Measurements from ENCODE around the gene ATRNL1. TPM values are rescaled to one million over a fixed set of nuclear protein-coding genes. Genes with fewer than 3 reads are reported as not detected.

The ATRNL1 gene
- total RNA-seq, 1 experiment from 2014 or later: 28.7 TPM

DNA sequence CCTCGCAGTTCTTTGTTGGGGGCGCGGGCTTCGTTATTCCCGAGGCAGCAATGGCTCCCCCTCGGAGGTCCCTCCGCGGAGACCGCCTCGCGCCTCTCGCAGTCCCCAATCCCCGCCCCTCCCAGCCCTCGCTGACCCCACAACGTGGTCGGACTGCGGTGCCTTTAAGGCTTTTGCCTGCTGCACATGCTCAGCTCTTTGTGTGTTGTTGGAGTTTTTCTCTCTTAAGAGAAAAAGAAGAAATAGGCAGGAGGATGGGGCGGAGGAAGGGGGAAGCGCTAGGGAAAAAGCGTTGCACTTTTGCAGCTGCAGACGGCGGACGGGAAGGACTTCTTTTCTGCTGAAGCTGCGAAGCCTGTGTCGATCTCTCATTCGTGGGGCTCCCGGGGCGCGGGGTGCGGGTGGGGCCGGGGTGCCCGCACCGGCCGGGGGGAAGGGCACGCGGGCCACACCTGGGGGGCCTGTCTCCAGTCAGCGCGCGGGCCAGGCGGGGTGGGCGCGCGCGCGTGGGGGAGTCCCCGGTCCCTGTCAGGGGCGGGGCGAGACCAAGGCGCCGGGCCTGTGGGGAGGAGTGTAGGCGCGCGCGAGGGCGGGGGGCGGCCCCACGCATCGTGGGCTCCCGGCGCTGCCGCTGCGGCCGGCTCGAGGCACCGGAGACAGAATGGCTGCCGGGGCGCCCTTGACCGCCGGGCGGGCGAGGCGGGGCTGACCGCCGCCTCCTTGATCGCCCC lies 445 bp upstream of the ATRNL1 start (continued):
- TF ChIP-seq, protein P1, sequence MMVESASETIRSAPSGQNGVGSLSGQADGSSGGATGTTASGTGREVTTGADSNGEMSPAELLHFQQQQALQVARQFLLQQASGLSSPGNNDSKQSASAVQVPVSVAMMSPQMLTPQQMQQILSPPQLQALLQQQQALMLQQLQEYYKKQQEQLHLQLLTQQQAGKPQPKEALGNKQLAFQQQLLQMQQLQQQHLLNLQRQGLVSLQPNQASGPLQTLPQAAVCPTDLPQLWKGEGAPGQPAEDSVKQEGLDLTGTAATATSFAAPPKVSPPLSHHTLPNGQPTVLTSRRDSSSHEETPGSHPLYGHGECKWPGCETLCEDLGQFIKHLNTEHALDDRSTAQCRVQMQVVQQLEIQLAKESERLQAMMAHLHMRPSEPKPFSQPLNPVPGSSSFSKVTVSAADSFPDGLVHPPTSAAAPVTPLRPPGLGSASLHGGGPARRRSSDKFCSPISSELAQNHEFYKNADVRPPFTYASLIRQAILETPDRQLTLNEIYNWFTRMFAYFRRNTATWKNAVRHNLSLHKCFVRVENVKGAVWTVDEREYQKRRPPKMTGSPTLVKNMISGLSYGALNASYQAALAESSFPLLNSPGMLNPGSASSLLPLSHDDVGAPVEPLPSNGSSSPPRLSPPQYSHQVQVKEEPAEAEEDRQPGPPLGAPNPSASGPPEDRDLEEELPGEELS (CRISPR knock-in tag; IDR thresholded peaks at IDR 0.05): 0 out of 2 replicates have a peak, but pooled peaks have one; percentile 24
- TF ChIP-seq, protein P2, sequence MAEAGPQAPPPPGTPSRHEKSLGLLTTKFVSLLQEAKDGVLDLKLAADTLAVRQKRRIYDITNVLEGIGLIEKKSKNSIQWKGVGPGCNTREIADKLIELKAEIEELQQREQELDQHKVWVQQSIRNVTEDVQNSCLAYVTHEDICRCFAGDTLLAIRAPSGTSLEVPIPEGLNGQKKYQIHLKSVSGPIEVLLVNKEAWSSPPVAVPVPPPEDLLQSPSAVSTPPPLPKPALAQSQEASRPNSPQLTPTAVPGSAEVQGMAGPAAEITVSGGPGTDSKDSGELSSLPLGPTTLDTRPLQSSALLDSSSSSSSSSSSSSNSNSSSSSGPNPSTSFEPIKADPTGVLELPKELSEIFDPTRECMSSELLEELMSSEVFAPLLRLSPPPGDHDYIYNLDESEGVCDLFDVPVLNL (CRISPR knock-in tag; IDR thresholded peaks at IDR 0.05; ENCODE audit: borderline replicate concordance, low read depth): 0 out of 2 replicates have a peak, but pooled peaks have one; percentile 22

DNA sequence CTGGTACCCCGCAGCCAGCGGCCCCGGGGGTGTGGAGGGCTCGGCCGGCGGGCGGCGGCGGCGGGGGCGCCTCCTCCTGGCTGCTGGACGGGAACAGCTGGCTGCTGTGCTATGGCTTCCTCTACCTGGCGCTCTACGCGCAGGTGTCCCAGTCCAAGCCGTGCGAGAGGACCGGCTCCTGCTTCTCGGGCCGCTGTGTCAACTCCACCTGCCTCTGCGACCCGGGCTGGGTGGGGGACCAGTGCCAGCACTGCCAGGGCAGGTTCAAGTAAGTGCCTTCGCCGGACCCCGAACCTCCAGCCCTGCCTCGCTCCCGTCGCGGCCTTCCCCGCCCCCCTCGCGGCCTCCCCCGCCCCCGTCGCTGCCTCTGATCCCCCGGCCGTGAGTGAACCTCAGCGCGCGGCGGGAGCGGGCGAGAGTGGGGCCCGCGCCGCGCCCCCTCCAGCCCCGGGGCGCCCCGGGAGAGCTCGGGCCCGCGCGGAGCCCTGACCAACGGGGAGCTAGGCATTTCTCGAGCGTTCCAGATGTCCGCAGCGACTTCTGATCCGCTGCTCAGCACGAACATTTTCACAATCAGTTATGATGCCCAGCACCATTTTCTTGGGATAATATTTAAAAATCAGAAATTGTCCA lies 727 bp downstream of the ATRNL1 start:
- H3K4me3 Mint-ChIP-seq: peak overlapping the region; percentile 80
- TF ChIP-seq, protein P3, sequence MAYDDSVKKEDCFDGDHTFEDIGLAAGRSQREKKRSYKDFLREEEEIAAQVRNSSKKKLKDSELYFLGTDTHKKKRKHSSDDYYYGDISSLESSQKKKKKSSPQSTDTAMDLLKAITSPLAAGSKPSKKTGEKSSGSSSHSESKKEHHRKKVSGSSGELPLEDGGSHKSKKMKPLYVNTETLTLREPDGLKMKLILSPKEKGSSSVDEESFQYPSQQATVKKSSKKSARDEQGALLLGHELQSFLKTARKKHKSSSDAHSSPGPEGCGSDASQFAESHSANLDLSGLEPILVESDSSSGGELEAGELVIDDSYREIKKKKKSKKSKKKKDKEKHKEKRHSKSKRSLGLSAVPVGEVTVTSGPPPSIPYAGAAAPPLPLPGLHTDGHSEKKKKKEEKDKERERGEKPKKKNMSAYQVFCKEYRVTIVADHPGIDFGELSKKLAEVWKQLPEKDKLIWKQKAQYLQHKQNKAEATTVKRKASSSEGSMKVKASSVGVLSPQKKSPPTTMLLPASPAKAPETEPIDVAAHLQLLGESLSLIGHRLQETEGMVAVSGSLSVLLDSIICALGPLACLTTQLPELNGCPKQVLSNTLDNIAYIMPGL (CRISPR knock-in tag; IDR thresholded peaks at IDR 0.05): peak; percentile 30; the same call in 1 of the 2 replicates
- no peak for TF ChIP-seq FOXP1 (CRISPR knock-in tag; IDR thresholded peaks at IDR 0.05; ENCODE audit: borderline replicate concordance)
- peaks cover 24% of the 10 kb centered on the region for H3K27me3 Mint-ChIP-seq (ENCODE audit: low read depth)
- ATAC-seq (peak; percentile 75), DNase-seq (ENCODE audit: low spot score) (peak; percentile 62)
- H3K36me3 Mint-ChIP-seq: no peaks in the 10 kb centered on the region
- no peaks in the 10 kb centered on the region for H3K9me3 Mint-ChIP-seq
- POLR2A ChIA-PET: no interaction called here
- H3K4me1 Mint-ChIP-seq: peaks cover 35% of the 10 kb centered on the region
- H3K27ac Mint-ChIP-seq: no peak overlapping the region
- CTCF ChIA-PET: interaction anchor here (0.7 to 1.8 kb wide), 5 partner anchors 14 to 217 kb away, joined by 3 to 10 read pairs (median 4); no protein-coding TSS in a partner anchor

DNA sequence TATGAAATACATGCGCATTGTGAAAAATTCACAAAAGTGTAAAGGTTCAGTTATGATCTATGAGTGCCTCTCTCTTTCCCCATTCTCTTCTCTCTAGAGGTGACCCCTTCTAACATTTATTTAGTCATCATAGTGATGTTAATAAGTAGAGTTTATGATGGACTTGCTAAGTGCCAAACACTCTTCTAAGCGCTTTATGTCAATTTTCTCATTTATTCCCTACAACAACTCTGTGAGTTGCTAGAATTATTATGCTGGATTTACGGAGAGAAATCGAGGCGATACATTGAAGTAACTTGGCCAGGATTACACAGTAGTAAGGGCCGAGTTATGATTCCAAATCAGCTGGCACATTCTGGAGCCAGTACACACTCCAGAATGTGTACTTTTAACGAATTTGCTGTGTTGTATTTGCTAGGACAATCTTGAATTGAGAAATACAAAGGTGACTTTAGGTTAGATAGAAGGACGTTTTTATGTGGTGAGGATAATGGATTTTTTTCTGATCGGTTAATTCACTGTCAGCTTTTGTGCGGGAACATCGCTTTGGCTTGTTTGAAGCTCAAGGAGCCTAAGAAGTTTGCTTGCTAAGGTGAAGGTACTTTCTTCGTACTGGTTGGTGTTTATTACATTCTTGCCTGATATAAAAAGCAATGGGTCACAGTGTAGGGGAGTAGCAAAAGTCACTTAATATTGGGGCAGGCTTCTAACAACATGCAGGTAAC lies 1.4 kb downstream of the ATRNL1 start:
- H3K36me3 Mint-ChIP-seq: no peaks in the 10 kb centered on the region

More for the DNA sequence above, 1.4 kb downstream of the ATRNL1 start:
- CTCF ChIA-PET: interaction anchor here (0.7 to 1.8 kb wide), 4 partner anchors 13 to 218 kb away, joined by 3 to 10 read pairs (median 4); no protein-coding TSS in a partner anchor
- no peak for DNase-seq (ENCODE audit: low spot score)
- no peak for ATAC-seq
- Mint-ChIP-seq H3K27ac (no peak overlapping the region), H3K9me3 (no peaks in the 10 kb centered on the region), H3K4me3 (peak overlapping the region; percentile 80), H3K27me3 (ENCODE audit: low read depth) (peaks cover 24% of the 10 kb centered on the region), H3K4me1 (peaks cover 38% of the 10 kb centered on the region)
- no peak for TF ChIP-seq EMX1 (CRISPR knock-in tag; IDR thresholded peaks at IDR 0.05)
- TF ChIP-seq ZNF396 (CRISPR knock-in tag; IDR thresholded peaks at IDR 0.05; ENCODE audit: borderline replicate concordance): no peak
- TF ChIP-seq, protein P4, sequence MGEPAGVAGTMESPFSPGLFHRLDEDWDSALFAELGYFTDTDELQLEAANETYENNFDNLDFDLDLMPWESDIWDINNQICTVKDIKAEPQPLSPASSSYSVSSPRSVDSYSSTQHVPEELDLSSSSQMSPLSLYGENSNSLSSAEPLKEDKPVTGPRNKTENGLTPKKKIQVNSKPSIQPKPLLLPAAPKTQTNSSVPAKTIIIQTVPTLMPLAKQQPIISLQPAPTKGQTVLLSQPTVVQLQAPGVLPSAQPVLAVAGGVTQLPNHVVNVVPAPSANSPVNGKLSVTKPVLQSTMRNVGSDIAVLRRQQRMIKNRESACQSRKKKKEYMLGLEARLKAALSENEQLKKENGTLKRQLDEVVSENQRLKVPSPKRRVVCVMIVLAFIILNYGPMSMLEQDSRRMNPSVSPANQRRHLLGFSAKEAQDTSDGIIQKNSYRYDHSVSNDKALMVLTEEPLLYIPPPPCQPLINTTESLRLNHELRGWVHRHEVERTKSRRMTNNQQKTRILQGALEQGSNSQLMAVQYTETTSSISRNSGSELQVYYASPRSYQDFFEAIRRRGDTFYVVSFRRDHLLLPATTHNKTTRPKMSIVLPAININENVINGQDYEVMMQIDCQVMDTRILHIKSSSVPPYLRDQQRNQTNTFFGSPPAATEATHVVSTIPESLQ (CRISPR knock-in tag; IDR thresholded peaks at IDR 0.05): no peak
- TF ChIP-seq, protein P5, sequence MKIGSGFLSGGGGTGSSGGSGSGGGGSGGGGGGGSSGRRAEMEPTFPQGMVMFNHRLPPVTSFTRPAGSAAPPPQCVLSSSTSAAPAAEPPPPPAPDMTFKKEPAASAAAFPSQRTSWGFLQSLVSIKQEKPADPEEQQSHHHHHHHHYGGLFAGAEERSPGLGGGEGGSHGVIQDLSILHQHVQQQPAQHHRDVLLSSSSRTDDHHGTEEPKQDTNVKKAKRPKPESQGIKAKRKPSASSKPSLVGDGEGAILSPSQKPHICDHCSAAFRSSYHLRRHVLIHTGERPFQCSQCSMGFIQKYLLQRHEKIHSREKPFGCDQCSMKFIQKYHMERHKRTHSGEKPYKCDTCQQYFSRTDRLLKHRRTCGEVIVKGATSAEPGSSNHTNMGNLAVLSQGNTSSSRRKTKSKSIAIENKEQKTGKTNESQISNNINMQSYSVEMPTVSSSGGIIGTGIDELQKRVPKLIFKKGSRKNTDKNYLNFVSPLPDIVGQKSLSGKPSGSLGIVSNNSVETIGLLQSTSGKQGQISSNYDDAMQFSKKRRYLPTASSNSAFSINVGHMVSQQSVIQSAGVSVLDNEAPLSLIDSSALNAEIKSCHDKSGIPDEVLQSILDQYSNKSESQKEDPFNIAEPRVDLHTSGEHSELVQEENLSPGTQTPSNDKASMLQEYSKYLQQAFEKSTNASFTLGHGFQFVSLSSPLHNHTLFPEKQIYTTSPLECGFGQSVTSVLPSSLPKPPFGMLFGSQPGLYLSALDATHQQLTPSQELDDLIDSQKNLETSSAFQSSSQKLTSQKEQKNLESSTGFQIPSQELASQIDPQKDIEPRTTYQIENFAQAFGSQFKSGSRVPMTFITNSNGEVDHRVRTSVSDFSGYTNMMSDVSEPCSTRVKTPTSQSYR (CRISPR knock-in tag; IDR thresholded peaks at IDR 0.05): no peak
- TF ChIP-seq PRRX2 (CRISPR knock-in tag; IDR thresholded peaks at IDR 0.05): no peak
- TF ChIP-seq, protein P6, sequence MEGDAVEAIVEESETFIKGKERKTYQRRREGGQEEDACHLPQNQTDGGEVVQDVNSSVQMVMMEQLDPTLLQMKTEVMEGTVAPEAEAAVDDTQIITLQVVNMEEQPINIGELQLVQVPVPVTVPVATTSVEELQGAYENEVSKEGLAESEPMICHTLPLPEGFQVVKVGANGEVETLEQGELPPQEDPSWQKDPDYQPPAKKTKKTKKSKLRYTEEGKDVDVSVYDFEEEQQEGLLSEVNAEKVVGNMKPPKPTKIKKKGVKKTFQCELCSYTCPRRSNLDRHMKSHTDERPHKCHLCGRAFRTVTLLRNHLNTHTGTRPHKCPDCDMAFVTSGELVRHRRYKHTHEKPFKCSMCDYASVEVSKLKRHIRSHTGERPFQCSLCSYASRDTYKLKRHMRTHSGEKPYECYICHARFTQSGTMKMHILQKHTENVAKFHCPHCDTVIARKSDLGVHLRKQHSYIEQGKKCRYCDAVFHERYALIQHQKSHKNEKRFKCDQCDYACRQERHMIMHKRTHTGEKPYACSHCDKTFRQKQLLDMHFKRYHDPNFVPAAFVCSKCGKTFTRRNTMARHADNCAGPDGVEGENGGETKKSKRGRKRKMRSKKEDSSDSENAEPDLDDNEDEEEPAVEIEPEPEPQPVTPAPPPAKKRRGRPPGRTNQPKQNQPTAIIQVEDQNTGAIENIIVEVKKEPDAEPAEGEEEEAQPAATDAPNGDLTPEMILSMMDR (IDR thresholded peaks at IDR 0.05): no peak
- no peak for TF ChIP-seq TCF7 (CRISPR knock-in tag; IDR thresholded peaks at IDR 0.05; ENCODE audit: low read depth)
- no peak for TF ChIP-seq SMAD3 (CRISPR knock-in tag; IDR thresholded peaks at IDR 0.05; ENCODE audit: borderline replicate concordance)
- TF ChIP-seq NR3C1 (CRISPR knock-in tag; conservative IDR thresholded peaks at IDR 0.05; ENCODE audit: low read depth): no peak
- POLR2A ChIA-PET: no interaction called here
